Activated CD8-positive, alpha-beta T cell treated with anti-CD3 and anti-CD28 coated beads, Interleukin-2, amount 10 ng/mL, durations not matched to agents 7 days and 5 days (primary cell): Measurements from ENCODE around the gene PTPA. TPM values are rescaled to one million over a fixed set of nuclear protein-coding genes. Genes with fewer than 3 reads are reported as not detected.
"Not testable (repeated sequence)": the region's sequence is repeated elsewhere in the genome, so short reads cannot be mapped to it uniquely, and the experiment has no call there.

Experiments
- ATAC-seq: fragments of 150-1000 bp; cut with Tn5 transposase; one replicate; pipeline ENCODE4 v1.10.0; 2021; ENCODE audit warnings: moderate library complexity
- CTCF ChIA-PET: fragments of 350-600 bp; sonication (Branson Sonifier 250); formaldehyde crosslinking; loops from one replicate; lab custom pipeline; 2021; ENCODE audit warnings: antibody characterized with exemption; lab: Charles Lee
- POLR2A ChIA-PET: fragments of 350-600 bp; sonication (Branson Sonifier 250); formaldehyde crosslinking; loops from one replicate; lab custom pipeline; 2021; ENCODE audit warnings: antibody characterized with exemption; lab: Charles Lee
- DNase-seq: peaks from one replicate; pipeline ENCODE4 v3.0.0-alpha.2; 2020
- H3K27ac Mint-ChIP-seq: one replicate; pipeline ENCODE4 v1.8.0; 2021; ENCODE audit warnings: mild to moderate bottlenecking, mixed read lengths
- H3K27me3 Mint-ChIP-seq: one replicate; pipeline ENCODE4 v1.8.0; 2021; ENCODE audit warnings: low read depth, mixed read lengths
- H3K36me3 Mint-ChIP-seq: one replicate; pipeline ENCODE4 v1.8.0; 2021; ENCODE audit warnings: low read depth, mixed read lengths
- H3K4me1 Mint-ChIP-seq: one replicate; pipeline ENCODE4 v1.8.0; 2021; ENCODE audit warnings: low read depth, mixed read lengths
- H3K4me3 Mint-ChIP-seq: one replicate; pipeline ENCODE4 v1.8.0; 2021; ENCODE audit warnings: mild to moderate bottlenecking, mixed read lengths
- H3K9me3 Mint-ChIP-seq: one replicate; pipeline ENCODE4 v1.8.0; 2022; ENCODE audit warnings: mixed read lengths; ENCODE audit not compliant: insufficient read depth
- total RNA-seq, 2 experiments: library from RNA; stranded (reverse); gene quantifications; one replicate each; pipeline ENCODE4 v1.2.3, GENCODE V29; 2021

Gene PTPA
- total RNA-seq, 2 experiments from 2014 or later: 114 to 125 TPM

DNA sequence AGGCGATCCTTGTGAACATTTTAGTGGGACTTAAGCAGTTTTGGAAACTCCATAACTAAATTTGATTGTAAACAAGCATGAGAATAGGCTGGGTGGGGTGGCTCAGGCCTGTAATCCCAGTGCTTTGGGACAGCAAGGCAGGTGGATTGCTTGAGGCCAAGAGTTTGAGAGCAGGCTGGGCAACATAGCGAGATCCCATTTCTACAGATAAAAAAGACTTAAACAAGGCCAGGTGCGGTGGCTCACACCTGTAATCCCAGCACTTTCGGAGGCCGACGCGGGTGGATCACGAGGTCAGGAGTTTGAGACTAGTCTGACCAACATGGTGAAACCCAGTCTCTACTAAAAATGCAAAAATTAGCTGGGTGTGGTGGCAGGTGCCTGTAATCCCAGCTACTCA, 78.8 kb downstream of the PTPA start:
- H3K27ac Mint-ChIP-seq, H3K9me3 Mint-ChIP-seq, DNase-seq, ATAC-seq, H3K4me1 Mint-ChIP-seq, H3K4me3 Mint-ChIP-seq, H3K36me3 Mint-ChIP-seq: not testable (repeated sequence)
- ChIA-PET POLR2A (interaction anchor here (1.1 kb wide), 1 partner anchor 12 kb away, joined by 3 read pairs; the partner anchor contains the start of gene IER5L), CTCF (interaction anchor here (1.0 to 1.2 kb wide), 2 partner anchors 9 to 11 kb away, joined by 3 to 4 read pairs; partner anchors contain the start of gene IER5L)
- peaks cover 11% of the 10 kb centered on the region for H3K27me3 Mint-ChIP-seq

DNA sequence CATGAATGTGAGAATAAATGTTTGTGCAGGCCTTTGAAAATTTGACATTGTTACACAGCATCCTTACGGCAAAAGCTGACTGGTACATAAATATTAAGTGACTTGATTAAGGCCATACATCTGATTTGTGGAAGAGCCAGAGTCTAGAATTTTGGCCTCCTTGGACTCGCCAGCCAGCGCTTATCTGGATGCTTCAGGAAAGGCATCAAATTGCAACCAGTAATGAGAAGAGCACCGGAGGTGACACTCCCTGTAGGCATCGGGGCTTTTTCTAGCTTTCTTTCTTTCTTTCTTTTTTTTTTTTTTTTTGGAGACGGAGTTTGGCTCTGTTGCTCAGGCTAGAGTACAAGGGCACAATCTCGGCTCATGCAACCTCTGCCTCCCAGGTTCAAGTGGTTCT, 80.0 kb downstream of the PTPA start:
- Mint-ChIP-seq H3K4me1 (no peaks in the 10 kb centered on the region), H3K27me3 (peaks cover 11% of the 10 kb centered on the region), H3K9me3 (peaks cover 6% of the 10 kb centered on the region), H3K27ac (no peak overlapping the region), H3K36me3 (no peaks in the 10 kb centered on the region), H3K4me3 (no peak overlapping the region)
- ATAC-seq (no peak), DNase-seq (no peak)
- POLR2A ChIA-PET: interaction anchor here (2.1 kb wide), 1 partner anchor 13 kb away, joined by 9 read pairs; the partner anchor contains the start of gene IER5L
- CTCF ChIA-PET: interaction anchor here (0.7 to 1.8 kb wide), 4 partner anchors 9 to 429 kb away, joined by 3 to 9 read pairs (median 5); partner anchors contain the start of gene IER5L

DNA sequence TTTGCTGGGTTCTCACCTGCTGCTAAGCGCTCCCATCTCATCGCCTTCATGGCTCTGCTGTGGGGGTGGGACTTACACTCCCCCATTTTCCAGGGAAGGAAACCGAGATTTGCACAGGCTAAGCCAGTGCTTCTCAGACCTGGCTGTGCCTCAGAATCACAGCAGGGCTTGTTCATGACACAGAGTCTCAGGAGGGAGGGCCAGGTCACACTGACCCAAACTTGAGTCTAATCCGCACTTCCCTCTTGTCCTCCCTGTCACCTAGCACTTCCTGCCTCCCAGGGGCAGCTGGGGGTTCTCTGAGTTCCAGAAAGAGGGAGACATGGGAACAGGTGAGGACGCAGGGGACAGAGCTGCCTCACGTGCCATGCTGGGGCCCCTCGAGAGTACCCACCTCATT, 82.4 kb downstream of the PTPA start:
- Mint-ChIP-seq H3K4me3 (no peak overlapping the region), H3K36me3 (no peaks in the 10 kb centered on the region)
- POLR2A ChIA-PET: no interaction called here

DNA sequence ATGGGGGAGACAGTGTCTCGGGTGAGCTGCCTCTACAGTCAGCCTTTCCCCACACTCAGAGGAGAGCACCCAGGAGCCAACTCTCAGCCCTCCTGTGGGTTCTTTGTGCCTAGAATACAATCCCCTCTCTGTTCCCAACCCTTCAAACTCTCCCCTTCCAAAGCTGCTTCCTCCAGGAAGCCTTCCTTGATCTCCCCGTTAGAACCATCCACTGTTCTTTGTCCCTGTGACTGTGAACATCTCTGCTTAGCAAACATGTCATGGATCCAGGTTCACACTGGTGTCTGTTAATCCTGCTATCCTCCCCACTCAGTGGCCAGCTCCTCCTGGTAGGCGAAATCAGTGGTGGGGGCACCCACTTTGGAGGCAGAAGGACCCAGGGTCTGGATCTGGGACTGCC, 83.0 kb downstream of the PTPA start:
- ChIA-PET POLR2A (no interaction called here), CTCF (no interaction called here)
- peaks cover 4% of the 10 kb centered on the region for H3K9me3 Mint-ChIP-seq

More for the DNA sequence above, 82.4 kb downstream of the PTPA start:
- DNase-seq: no peak
- H3K4me1 Mint-ChIP-seq: no peaks in the 10 kb centered on the region
- H3K27ac Mint-ChIP-seq: no peak overlapping the region
- peaks cover 4% of the 10 kb centered on the region for H3K9me3 Mint-ChIP-seq
- no peak for ATAC-seq
- CTCF ChIA-PET: no interaction called here
- peaks cover 11% of the 10 kb centered on the region for H3K27me3 Mint-ChIP-seq

DNA sequence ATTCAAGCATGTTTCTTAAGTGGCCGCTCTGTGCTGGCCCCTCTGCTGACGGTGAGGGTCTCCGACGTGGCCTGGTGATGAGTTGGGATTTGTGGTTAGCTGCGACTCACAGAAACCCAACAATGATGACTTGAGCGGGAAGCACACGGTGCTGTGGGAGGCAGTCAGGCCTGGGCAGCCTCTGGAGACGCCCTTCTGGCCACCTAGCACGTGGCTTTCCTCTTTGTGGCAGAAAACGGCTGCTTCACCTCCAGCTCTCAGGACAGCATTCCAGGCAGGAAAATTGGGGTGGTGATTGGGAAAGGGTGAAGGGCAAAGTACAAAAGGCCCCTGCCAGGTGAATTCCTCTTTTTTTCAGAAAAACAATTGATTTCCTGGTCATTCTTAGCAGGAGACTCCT, 84.4 kb downstream of the PTPA start:
- H3K27ac Mint-ChIP-seq: no peak overlapping the region
- ATAC-seq (no peak), DNase-seq (no peak)
- no peaks in the 10 kb centered on the region for H3K36me3 Mint-ChIP-seq
- ChIA-PET CTCF (no interaction called here), POLR2A (no interaction called here)
- H3K9me3 Mint-ChIP-seq: peaks cover 4% of the 10 kb centered on the region
- peaks cover 12% of the 10 kb centered on the region for H3K27me3 Mint-ChIP-seq
- H3K4me3 Mint-ChIP-seq: no peak overlapping the region
- no peaks in the 10 kb centered on the region for H3K4me1 Mint-ChIP-seq

More for the DNA sequence above, 83.0 kb downstream of the PTPA start:
- no peak for ATAC-seq
- no peaks in the 10 kb centered on the region for H3K4me1 Mint-ChIP-seq
- no peaks in the 10 kb centered on the region for H3K36me3 Mint-ChIP-seq
- DNase-seq: no peak
- H3K27me3 Mint-ChIP-seq: peaks cover 12% of the 10 kb centered on the region
- H3K4me3 Mint-ChIP-seq: no peak overlapping the region
- no peak overlapping the region for H3K27ac Mint-ChIP-seq

DNA sequence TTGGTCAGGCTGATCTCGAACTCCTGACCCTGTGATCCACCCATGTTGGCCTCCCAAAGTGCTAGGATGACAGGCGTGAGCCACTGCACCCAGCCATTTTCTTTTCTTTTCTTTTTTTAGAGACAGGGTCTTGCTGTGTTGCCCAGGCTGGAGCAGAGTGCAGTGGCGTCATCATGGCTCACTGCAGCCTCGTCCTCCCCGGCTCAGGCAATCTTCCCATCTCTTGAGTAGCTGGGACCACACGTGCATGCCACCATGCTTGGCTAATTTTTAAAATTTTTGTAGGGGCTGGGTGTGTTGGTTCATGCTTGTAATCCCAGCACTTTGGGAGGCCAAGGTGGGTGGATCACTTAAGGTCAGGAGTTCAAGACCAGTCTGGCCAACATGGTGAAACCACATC, 85.8 kb downstream of the PTPA start:
- H3K36me3 Mint-ChIP-seq, POLR2A ChIA-PET, H3K4me1 Mint-ChIP-seq, ATAC-seq, H3K4me3 Mint-ChIP-seq, H3K27ac Mint-ChIP-seq, H3K9me3 Mint-ChIP-seq, DNase-seq, CTCF ChIA-PET: not testable (repeated sequence)
- H3K27me3 Mint-ChIP-seq: peaks cover 12% of the 10 kb centered on the region

DNA sequence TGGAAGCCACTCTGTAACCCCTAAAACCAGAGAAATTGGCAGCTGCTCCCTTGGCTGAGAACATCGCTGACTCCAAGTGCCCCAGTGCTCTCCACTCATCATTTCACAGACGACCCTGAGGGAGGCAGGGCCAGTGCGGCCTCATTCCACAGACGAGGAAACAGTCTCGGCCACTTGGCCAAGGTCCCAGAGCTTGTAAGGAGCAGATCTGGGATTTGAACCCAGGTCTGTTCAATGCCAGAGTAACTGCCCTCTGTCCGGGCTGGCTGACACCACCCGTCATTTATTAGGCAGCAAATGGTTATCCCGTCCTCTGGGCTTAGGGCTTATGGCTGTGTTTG, 86.7 kb downstream of the PTPA start:
- Mint-ChIP-seq H3K36me3 (no peaks in the 10 kb centered on the region), H3K4me1 (peaks cover 4% of the 10 kb centered on the region), H3K4me3 (no peak overlapping the region), H3K9me3 (no peaks in the 10 kb centered on the region), H3K27ac (no peak overlapping the region), H3K27me3 (peaks cover 8% of the 10 kb centered on the region)
- ChIA-PET CTCF (interaction anchor here (1.1 to 1.9 kb wide), 2 partner anchors 11 to 23 kb away, joined by 3 to 7 read pairs; no protein-coding TSS in a partner anchor), POLR2A (interaction anchor here (1.5 kb wide), 1 partner anchor 20 kb away, joined by 4 read pairs; the partner anchor contains the start of gene IER5L)
- DNase-seq: no peak
- no peak for ATAC-seq

Other genes starting within 250 kb of the PTPA start
- gene KYAT1, start 229.5 kb upstream of the PTPA start, total RNA-seq: 10 to 100 TPM; 12.6 to 13.0 TPM
- gene LRRC8A, start 229.3 kb upstream of the PTPA start, total RNA-seq: 10 to 100 TPM; 26.1 to 27.2 TPM
- under 1 TPM; 0.55 to 0.68 TPM for gene PHYHD1, start 190.4 kb upstream of the PTPA start, total RNA-seq
- gene DOLK, start 163.8 kb upstream of the PTPA start, total RNA-seq: 1 to 10 TPM; 7.9 to 8.7 TPM
- gene NUP188, start 163.7 kb upstream of the PTPA start, total RNA-seq: 10 to 100 TPM; 83.8 to 85.2 TPM
- gene SH3GLB2, start 83.1 kb upstream of the PTPA start, total RNA-seq: 100 to 1,000 TPM; 107 to 109 TPM
- gene MIGA2, start 74.8 kb upstream of the PTPA start, total RNA-seq: 10 to 100 TPM; 38.3 to 45.6 TPM
- 10 to 100 TPM; 15.9 to 18.8 TPM for gene DOLPP1, start 30.3 kb upstream of the PTPA start, total RNA-seq
- 10 to 100 TPM; 21.9 to 22.2 TPM for gene CRAT, start 622 bp upstream of the PTPA start, total RNA-seq
- 1 to 10 TPM; 6.0 to 6.1 TPM for gene IER5L, start 66.8 kb downstream of the PTPA start, total RNA-seq